ENCODE results near the gene USP7. TPM values are rescaled to one million over a fixed set of nuclear protein-coding genes. Genes with fewer than 3 reads are reported as not detected.

USP7 gene
- total and polyA plus RNA-seq, 9 donors, result 28.1 to 104 (median 86.3) TPM

DNA sequence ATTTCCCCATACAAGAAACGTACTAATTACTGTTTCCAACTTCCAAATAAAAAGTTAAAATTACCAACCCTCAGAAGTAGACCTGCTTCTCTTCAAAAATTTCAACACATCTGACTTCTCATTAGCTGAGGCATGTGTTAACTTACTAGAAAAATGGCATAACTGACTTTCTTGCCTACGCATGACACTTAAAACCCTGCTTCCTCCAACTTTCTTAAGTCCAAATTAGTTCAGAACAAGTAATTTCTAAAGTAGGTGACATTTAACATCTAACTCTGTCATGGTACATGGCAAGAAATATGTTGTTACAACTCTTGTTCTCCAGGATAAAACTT is 6.7 kb downstream of the USP7 start:
- no peak for DNase-seq
- 63 to 68% (median 66%) methylated on average over 2 of the region's 2 CpGs for WGBS, 3 donors
- Histone ChIP-seq H3K27me3 (no peaks in the 10 kb centered on the region), H3K27ac (peak overlapping the region in 1 of 2 donors; percentile 19), H3K4me3 (no peak overlapping the region), H3K9me3 (no peaks in the 10 kb centered on the region), H3K4me1 (ENCODE audit: insufficient read depth) (peaks cover 38% of the 10 kb centered on the region), H3K36me3 (no peaks in the 10 kb centered on the region)
- intact Hi-C loops (cut with DNase I), result loop anchor here in 1 of 4 donors (5.0 kb wide), 1 partner anchor 135 kb away; the partner anchor contains the start of gene HAPSTR1
- TF ChIP-seq EP300 (IDR thresholded peaks at IDR 0.05), result no peak
- TF ChIP-seq POLR2A (IDR thresholded peaks at IDR 0.05), result no peak
- TF ChIP-seq, protein P1, sequence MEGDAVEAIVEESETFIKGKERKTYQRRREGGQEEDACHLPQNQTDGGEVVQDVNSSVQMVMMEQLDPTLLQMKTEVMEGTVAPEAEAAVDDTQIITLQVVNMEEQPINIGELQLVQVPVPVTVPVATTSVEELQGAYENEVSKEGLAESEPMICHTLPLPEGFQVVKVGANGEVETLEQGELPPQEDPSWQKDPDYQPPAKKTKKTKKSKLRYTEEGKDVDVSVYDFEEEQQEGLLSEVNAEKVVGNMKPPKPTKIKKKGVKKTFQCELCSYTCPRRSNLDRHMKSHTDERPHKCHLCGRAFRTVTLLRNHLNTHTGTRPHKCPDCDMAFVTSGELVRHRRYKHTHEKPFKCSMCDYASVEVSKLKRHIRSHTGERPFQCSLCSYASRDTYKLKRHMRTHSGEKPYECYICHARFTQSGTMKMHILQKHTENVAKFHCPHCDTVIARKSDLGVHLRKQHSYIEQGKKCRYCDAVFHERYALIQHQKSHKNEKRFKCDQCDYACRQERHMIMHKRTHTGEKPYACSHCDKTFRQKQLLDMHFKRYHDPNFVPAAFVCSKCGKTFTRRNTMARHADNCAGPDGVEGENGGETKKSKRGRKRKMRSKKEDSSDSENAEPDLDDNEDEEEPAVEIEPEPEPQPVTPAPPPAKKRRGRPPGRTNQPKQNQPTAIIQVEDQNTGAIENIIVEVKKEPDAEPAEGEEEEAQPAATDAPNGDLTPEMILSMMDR (IDR thresholded peaks at IDR 0.05), result no peak

DNA sequence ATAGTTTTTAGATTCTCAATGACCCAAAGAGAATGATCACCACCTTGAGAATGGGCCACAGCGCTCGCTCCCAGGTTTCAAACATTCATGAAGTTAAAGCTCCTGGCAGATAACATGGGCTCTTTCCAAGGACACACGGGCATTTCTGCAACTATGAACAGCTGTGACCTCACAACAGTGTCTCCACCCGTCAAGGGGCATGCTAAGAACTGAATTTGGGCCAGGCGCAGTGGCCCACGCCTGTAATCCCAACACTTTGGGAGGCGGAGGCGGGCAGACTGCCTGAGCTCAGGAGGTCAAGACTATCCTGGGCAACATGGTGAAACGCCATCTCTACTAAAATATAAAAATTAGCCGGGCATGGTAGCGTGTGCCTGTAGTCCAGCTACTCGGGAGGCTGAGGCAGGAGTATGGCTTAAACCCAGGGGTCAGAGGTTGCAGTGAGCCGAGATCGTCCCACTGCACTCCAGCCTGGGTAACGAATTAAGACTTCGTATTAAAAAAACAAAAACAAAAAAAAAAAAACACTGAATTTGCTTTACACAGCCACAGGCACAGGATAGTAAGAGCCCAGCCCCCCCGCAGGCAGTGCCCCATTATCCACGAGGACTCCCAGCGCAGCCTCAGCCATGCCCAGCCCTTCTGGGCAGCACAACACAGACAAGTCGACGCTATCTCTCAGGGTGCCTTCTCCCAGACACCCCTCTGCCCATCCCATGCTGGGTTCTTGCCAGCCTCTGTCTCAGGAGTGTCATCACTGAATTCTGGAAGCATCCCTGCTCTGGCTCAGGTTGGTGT is 7.2 kb downstream of the USP7 start:
- no peaks in the 10 kb centered on the region for H3K36me3 ChIP-seq
- peak in 1 of 5 donors; percentile 51 for DNase-seq
- TF ChIP-seq, protein P1 (IDR thresholded peaks at IDR 0.05), result no peak
- no peak for TF ChIP-seq POLR2A (IDR thresholded peaks at IDR 0.05)
- no peak for TF ChIP-seq EP300 (IDR thresholded peaks at IDR 0.05)
- 41 to 64% (median 43%) methylated on average over 20 to 21 of the region's 21 CpGs for WGBS, 3 donors
- peak overlapping the region in 1 of 2 donors; percentile 19 for H3K27ac ChIP-seq
- H3K9me3 ChIP-seq, result no peaks in the 10 kb centered on the region
- intact Hi-C loops (cut with DNase I), result loop anchor here in 1 of 4 donors (5.0 kb wide), 1 partner anchor 136 kb away; the partner anchor contains the start of gene HAPSTR1
- peaks cover 36% of the 10 kb centered on the region for H3K4me1 ChIP-seq (ENCODE audit: insufficient read depth)
- no peaks in the 10 kb centered on the region for H3K27me3 ChIP-seq
- no peak overlapping the region for H3K4me3 ChIP-seq

DNA sequence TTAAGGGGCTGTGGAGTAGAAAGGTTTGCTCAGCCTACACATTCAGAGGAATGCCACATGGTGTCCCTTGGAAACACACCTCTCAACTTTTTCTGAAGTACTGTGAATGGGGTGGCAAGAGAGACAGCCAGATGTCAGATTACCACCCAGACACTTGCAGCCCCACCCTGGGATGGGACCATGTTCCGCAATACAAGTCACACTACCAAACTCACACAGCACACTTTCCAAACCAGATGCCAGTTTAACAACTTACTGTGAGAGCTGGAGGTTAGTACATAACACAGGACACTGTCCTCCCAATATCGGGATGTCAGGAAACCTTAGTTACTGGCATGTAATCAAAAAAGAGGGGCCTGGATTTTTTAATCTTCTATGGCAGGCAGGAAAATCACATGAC is 7.9 kb downstream of the USP7 start:
- intact Hi-C loops (cut with DNase I), result loop anchor here in 1 of 4 donors (5.0 kb wide), 1 partner anchor 136 kb away; the partner anchor contains the start of gene HAPSTR1
- DNase-seq, result no peak
- H3K9me3 ChIP-seq, result no peaks in the 10 kb centered on the region
- WGBS, 3 donors, result 45 to 50% (median 49%) methylated on average over 2 of the region's 2 CpGs
- H3K36me3 ChIP-seq, result no peaks in the 10 kb centered on the region
- no peak overlapping the region for H3K4me3 ChIP-seq
- peaks cover 39% of the 10 kb centered on the region for H3K4me1 ChIP-seq (ENCODE audit: insufficient read depth)
- H3K27ac ChIP-seq, result no peak overlapping the region
- H3K27me3 ChIP-seq, result no peaks in the 10 kb centered on the region
- TF ChIP-seq POLR2A (IDR thresholded peaks at IDR 0.05) (no peak), EP300 (IDR thresholded peaks at IDR 0.05) (no peak)
- TF ChIP-seq, protein P1 (IDR thresholded peaks at IDR 0.05), result no peak

DNA sequence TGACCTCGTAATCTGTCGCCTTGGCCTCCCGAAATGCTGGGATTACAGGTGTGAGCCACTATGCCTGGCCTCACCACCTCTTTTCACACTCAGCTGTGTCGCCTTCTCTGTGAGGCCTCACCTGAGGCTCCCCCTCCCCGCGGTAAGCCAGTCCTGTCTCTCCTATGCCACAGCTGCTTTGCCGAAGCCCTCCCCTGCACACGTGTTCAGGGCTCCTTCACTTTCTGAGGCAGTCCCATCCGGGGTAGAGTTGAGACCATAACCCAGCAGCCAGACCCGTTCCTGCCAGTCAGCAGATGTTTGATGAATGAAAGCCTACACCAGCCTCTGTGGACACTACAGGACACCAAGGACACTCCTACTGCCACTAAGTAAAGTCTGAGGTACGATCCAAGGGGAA is 10.6 kb downstream of the USP7 start:
- Histone ChIP-seq H3K4me3 (no peak overlapping the region), H3K4me1 (ENCODE audit: insufficient read depth) (peaks cover 34% of the 10 kb centered on the region), H3K27me3 (no peaks in the 10 kb centered on the region), H3K36me3 (no peaks in the 10 kb centered on the region), H3K27ac (no peak overlapping the region), H3K9me3 (no peaks in the 10 kb centered on the region)
- WGBS, 3 donors, result 72 to 84% (median 76%) methylated on average over 11 of the region's 11 CpGs
- intact Hi-C loops (cut with DNase I), result no loop called here
- no peak for DNase-seq
- TF ChIP-seq, protein P1 (IDR thresholded peaks at IDR 0.05), result no peak
- TF ChIP-seq POLR2A (IDR thresholded peaks at IDR 0.05), result no peak
- TF ChIP-seq EP300 (IDR thresholded peaks at IDR 0.05), result no peak

Measured in ovary (tissue), 9 donors.